OCI-LY1 (cell line): Measurements from ENCODE around the gene ADA.

Source experiments
- H2AFZ ChIP-seq: fragments of 200-600 bp; sonication (generic), shearing (Covaris generic); 2 replicates; pipeline ENCODE4 v1.6.0; 2014; ENCODE audit warnings: antibody characterized with exemption, mild to moderate bottlenecking, low read length
- H3F3A ChIP-seq: fragments of 200-600 bp; sonication (generic), shearing (Covaris generic); 2 replicates; pipeline ENCODE4 v1.6.0; 2014; ENCODE audit warnings: mild to moderate bottlenecking, antibody characterized with exemption, low read length, moderate library complexity; ENCODE audit not compliant: insufficient read depth
- H3K27ac ChIP-seq: fragments of 200-600 bp; sonication (generic); 2 replicates; pipeline ENCODE4 v1.5.1; 2014; ENCODE audit warnings: low read length, mixed run types, mild to moderate bottlenecking, low read depth; ENCODE audit not compliant: poor library complexity, severe bottlenecking
- H3K27me3 ChIP-seq: fragments of 200-600 bp; sonication (generic); 2 replicates; pipeline ENCODE4 v1.6.0; 2014; ENCODE audit warnings: antibody characterized with exemption, mild to moderate bottlenecking, low read length, moderate library complexity; ENCODE audit not compliant: insufficient read depth
- H3K36me3 ChIP-seq: fragments of 200-600 bp; sonication (generic); 2 replicates; pipeline ENCODE4 v1.6.1; 2014; ENCODE audit warnings: mild to moderate bottlenecking, antibody characterized with exemption, low read length, moderate library complexity, mixed read lengths; ENCODE audit not compliant: insufficient read depth
- H3K4me1 ChIP-seq: fragments of 200-600 bp; sonication (generic); 2 replicates; pipeline ENCODE4 v1.5.1; 2014; ENCODE audit warnings: mild to moderate bottlenecking, low read length, moderate library complexity; ENCODE audit not compliant: insufficient read depth, severe bottlenecking
- H3K4me2 ChIP-seq: fragments of 200-600 bp; sonication (generic), shearing (Covaris generic); 2 replicates; pipeline ENCODE4 v1.6.1; 2014; ENCODE audit warnings: low read length
- H3K4me3 ChIP-seq: fragments of 200-600 bp; sonication (generic); 2 replicates; pipeline ENCODE4 v1.5.1; 2014; ENCODE audit warnings: low read length, low read depth, mild to moderate bottlenecking, mixed read lengths; ENCODE audit not compliant: poor library complexity, severe bottlenecking
- H3K79me2 ChIP-seq: fragments of 200-600 bp; shearing (Covaris generic); 2 replicates; pipeline ENCODE4 v1.6.1; 2016; ENCODE audit warnings: mixed run types, low read length, mixed read lengths; ENCODE audit not compliant: insufficient read depth
- H3K9ac ChIP-seq: fragments of 200-600 bp; sonication (generic), shearing (Covaris generic); 2 replicates; pipeline ENCODE4 v1.6.1; 2014; ENCODE audit warnings: mild to moderate bottlenecking, low read length, mixed read lengths
- H3K9me2 ChIP-seq: fragments of 200-600 bp; sonication (generic), shearing (Covaris generic); 2 replicates; pipeline ENCODE4 v1.6.1; 2014; ENCODE audit warnings: low read depth, mild to moderate bottlenecking, low read length, mixed read lengths
- H3K9me3 ChIP-seq: fragments of 200-600 bp; shearing (Covaris generic); 2 replicates; pipeline ENCODE4 v1.6.1; 2014; ENCODE audit warnings: low read length, mixed read lengths
- H4K20me1 ChIP-seq: fragments of 200-600 bp; sonication (generic), shearing (Covaris generic); 2 replicates; pipeline ENCODE4 v1.6.0; 2016; ENCODE audit warnings: mild to moderate bottlenecking, low read length; ENCODE audit not compliant: insufficient read depth
- EZH2 ChIP-seq: fragments of 200-600 bp; sonication (generic), shearing (Covaris generic); IDR thresholded peaks from 2 replicates; pipeline ENCODE4 v1.8.0; 2017; ENCODE audit warnings: borderline replicate concordance, mixed run types, mild to moderate bottlenecking, antibody characterized with exemption, low read length, moderate library complexity, mixed read lengths
- TF ChIP-seq, protein P1 (sequence below): fragments of 200-600 bp; sonication (generic), shearing (Covaris generic); IDR thresholded peaks from 2 replicates; pipeline ENCODE4 v1.5.1; 2017; ENCODE audit warnings: mild to moderate bottlenecking, antibody characterized with exemption, low read length, moderate library complexity, mixed read lengths

ADA gene

DNA sequence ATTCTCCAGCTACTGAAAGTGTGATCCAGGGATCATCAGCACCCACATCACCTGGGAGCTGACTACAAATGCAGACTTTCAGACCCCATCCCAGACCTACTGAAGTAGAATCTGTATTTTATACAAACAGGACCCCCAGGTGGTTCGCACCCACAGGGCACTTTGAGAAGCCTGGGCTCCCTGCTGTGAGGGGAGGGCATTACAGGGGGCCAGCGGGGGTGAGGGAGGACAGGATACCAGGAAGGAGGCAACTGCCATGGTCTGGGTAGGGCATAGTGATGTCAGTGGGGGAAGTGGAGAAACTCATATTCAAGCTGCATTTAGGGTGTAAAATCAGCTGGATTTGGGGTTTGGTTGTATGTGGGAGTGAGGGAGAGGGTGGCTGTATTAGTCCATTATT lies 2.0 kb upstream of the ADA start:
- no peaks in the 10 kb centered on the region for H3K79me2 ChIP-seq
- no peak overlapping the region for H3K9ac ChIP-seq
- H3K27me3 ChIP-seq: peaks cover 16% of the 10 kb centered on the region; the same call in 1 of the 2 replicates
- no peak overlapping the region for H3K4me2 ChIP-seq
- H3K9me2 ChIP-seq: no peaks in the 10 kb centered on the region
- H3K36me3 ChIP-seq: no peaks in the 10 kb centered on the region; the same call in 1 of the 2 replicates
- no peak overlapping the region for H2AFZ ChIP-seq
- no peak for TF ChIP-seq EZH2
- TF ChIP-seq, protein P1, sequence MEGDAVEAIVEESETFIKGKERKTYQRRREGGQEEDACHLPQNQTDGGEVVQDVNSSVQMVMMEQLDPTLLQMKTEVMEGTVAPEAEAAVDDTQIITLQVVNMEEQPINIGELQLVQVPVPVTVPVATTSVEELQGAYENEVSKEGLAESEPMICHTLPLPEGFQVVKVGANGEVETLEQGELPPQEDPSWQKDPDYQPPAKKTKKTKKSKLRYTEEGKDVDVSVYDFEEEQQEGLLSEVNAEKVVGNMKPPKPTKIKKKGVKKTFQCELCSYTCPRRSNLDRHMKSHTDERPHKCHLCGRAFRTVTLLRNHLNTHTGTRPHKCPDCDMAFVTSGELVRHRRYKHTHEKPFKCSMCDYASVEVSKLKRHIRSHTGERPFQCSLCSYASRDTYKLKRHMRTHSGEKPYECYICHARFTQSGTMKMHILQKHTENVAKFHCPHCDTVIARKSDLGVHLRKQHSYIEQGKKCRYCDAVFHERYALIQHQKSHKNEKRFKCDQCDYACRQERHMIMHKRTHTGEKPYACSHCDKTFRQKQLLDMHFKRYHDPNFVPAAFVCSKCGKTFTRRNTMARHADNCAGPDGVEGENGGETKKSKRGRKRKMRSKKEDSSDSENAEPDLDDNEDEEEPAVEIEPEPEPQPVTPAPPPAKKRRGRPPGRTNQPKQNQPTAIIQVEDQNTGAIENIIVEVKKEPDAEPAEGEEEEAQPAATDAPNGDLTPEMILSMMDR: no peak
- H3K4me3 ChIP-seq: no peak overlapping the region
- H3K27ac ChIP-seq: no peak overlapping the region
- no peaks in the 10 kb centered on the region for H3F3A ChIP-seq
- H3K4me1 ChIP-seq: peaks cover 36% of the 10 kb centered on the region
- no peaks in the 10 kb centered on the region for H3K9me3 ChIP-seq
- no peaks in the 10 kb centered on the region for H4K20me1 ChIP-seq

DNA sequence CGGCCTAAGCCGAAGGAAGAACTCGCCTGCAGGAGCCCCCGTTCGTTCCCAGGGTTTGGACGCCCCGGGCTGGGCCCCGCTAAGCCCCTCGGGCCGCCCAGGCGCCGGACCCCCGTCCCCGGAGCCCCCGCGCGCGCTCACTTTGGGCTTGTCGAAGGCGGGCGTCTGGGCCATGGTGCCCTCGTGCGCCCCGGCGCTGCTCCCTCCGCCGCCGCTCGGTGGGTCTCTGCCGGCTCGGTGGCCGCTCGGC lies 140 bp downstream of the ADA start:
- peak overlapping the region; percentile 90 for H3K9ac ChIP-seq
- no peaks in the 10 kb centered on the region for H3K79me2 ChIP-seq
- no peaks in the 10 kb centered on the region for H4K20me1 ChIP-seq
- H3K27me3 ChIP-seq: peaks cover 16% of the 10 kb centered on the region; the same call in 1 of the 2 replicates
- H3K27ac ChIP-seq: peak overlapping the region; percentile 33
- no peaks in the 10 kb centered on the region; the same call in 1 of the 2 replicates for H3K36me3 ChIP-seq
- 0 out of 2 replicates have a peak overlapping the region, but pooled peaks have one; percentile 70 for H2AFZ ChIP-seq
- no peak for TF ChIP-seq EZH2
- TF ChIP-seq, protein P1: no peak
- peaks cover 58% of the 10 kb centered on the region for H3K4me1 ChIP-seq
- H3K4me2 ChIP-seq: peak overlapping the region; percentile 95
- no peaks in the 10 kb centered on the region for H3F3A ChIP-seq
- no peaks in the 10 kb centered on the region for H3K9me2 ChIP-seq
- peak overlapping the region; percentile 81 for H3K4me3 ChIP-seq
- H3K9me3 ChIP-seq: no peaks in the 10 kb centered on the region

DNA sequence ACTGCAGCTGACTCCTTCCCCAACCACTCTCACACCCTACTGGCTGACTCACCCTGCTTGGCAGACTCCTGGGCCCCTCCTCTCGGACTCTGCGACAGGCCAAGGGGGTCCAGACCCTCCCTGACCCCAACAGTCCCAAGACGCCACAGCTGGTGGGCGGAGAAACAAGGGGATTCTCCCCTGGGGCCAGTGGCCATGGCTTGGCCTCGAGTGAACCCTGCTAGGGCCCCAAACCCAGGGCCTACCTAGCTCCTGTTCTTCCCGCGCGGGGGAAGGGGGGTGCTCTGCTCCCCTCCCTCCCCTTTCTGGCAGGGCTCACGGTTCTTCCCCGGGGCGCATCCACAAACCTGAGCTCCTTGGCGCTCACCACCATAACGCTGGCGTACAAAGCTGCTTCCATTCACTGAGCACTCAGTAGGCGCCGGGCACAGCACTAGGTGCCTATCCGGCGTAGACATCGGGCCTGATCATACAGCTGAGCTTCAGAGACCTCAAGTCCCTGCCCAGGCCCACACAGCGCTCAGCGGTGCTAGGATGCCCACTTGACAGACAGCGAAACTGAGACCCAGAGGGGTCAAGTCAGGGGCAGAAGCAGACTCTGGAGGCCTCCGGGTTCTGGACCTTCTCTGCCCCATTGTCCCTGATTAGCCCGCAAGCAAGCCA lies 597 bp downstream of the ADA start:
- no peaks in the 10 kb centered on the region for H3K9me3 ChIP-seq
- H3K79me2 ChIP-seq: no peaks in the 10 kb centered on the region
- peaks cover 16% of the 10 kb centered on the region; the same call in 1 of the 2 replicates for H3K27me3 ChIP-seq
- H3K4me2 ChIP-seq: peak overlapping the region; percentile 95
- peak overlapping the region; percentile 81 for H3K4me3 ChIP-seq
- no peaks in the 10 kb centered on the region for H4K20me1 ChIP-seq
- 0 out of 2 replicates have a peak overlapping the region, but pooled peaks have one; percentile 70 for H2AFZ ChIP-seq
- no peaks in the 10 kb centered on the region for H3K9me2 ChIP-seq
- peaks cover 63% of the 10 kb centered on the region for H3K4me1 ChIP-seq
- TF ChIP-seq EZH2: no peak
- TF ChIP-seq, protein P1: no peak
- no peaks in the 10 kb centered on the region for H3F3A ChIP-seq
- H3K36me3 ChIP-seq: no peaks in the 10 kb centered on the region; the same call in 1 of the 2 replicates
- H3K9ac ChIP-seq: peak overlapping the region; percentile 90
- H3K27ac ChIP-seq: peak overlapping the region; percentile 33
